Endothelial cell of umbilical vein (primary cell): ENCODE measurements around the gene PCED1B. TPM values are rescaled to one million over a fixed set of nuclear protein-coding genes. Genes with fewer than 3 reads are reported as not detected.

ENCODE experiments used
- BruUV-seq: library from RNA; stranded (reverse); fragments of 400-500 nt; replicated peaks from 2 replicates; lab custom pipeline; 2021; lab: Mats Ljungman, UMichigan
- CTCF ChIA-PET: fragments of 300-600, 350-600 bp; sonication (Branson Sonifier 250); formaldehyde crosslinking; loops from one replicate; lab custom pipeline; 2021; ENCODE audit warnings: antibody characterized with exemption, inconsistent platforms; lab: Charles Lee
- POLR2A ChIA-PET: fragments of 300-600, 350-600 bp; sonication (Branson Sonifier 250); formaldehyde crosslinking; loops from one replicate; lab custom pipeline; 2021; ENCODE audit warnings: antibody characterized with exemption, inconsistent platforms; lab: Charles Lee
- DNase-seq: peaks from one replicate; pipeline ENCODE4 v3.0.0-alpha.2; 2011; ENCODE audit warnings: low read depth, low spot score
- FAIRE-seq: peaks from 2 replicates; lab custom pipeline; 2011; peaks lifted over from hg19 to GRCh38; lab: Jason Lieb, UNC
- H2AFZ ChIP-seq: 2 replicates; pipeline ENCODE4 v1.6.0; 2012; ENCODE audit warnings: low read depth, low read length, control low read depth, inconsistent platforms
- H3K27ac ChIP-seq: 2 replicates; pipeline ENCODE4 v1.5.1; 2011; ENCODE audit warnings: low read depth, mild to moderate bottlenecking, control low read depth, low read length, moderate library complexity; ENCODE audit not compliant: insufficient read depth
- H3K27me3 ChIP-seq, 2 experiments: 2 replicates each; pipeline versions ENCODE4 v1.6.0 to v1.6.1; 2011; ENCODE audit warnings: low read length in 2 of 2, mixed read lengths in 1 of 2; ENCODE audit not compliant: control insufficient read depth in 2 of 2, insufficient read depth in 2 of 2
- H3K36me3 ChIP-seq, 2 experiments: 2 replicates in 1 of 2; 3 replicates in 1 of 2; pipeline ENCODE4 v1.5.1; 2011; ENCODE audit warnings: low read length in 2 of 2, mild to moderate bottlenecking in 1 of 2, moderate library complexity in 1 of 2; ENCODE audit not compliant: control insufficient read depth in 2 of 2, insufficient read depth in 2 of 2; ENCODE audit errors: extremely low read depth in 1 of 2
- H3K4me1 ChIP-seq: 3 replicates; pipeline ENCODE4 v1.5.1; 2011; ENCODE audit warnings: mild to moderate bottlenecking, low read length; ENCODE audit not compliant: control insufficient read depth, insufficient read depth; ENCODE audit errors: extremely low read depth
- H3K4me2 ChIP-seq: 2 replicates; pipeline ENCODE4 v1.6.1; 2011; ENCODE audit warnings: low read length, control low read depth, mixed read lengths; ENCODE audit not compliant: insufficient read depth
- H3K4me3 ChIP-seq, 3 experiments: fragments of 200-600 bp in 1 of 3; sonication (generic), shearing (Covaris generic) in 1 of 3; replicated peaks in 1 of 3; 2 replicates each; pipeline ENCODE4 v1.5.1; 2011 to 2016; ENCODE audit warnings: control low read depth in 3 of 3, low read length in 3 of 3, mild to moderate bottlenecking in 2 of 3, inconsistent platforms in 1 of 3, low read depth in 1 of 3, moderate library complexity in 1 of 3; ENCODE audit not compliant: insufficient read depth in 1 of 3
- H3K79me2 ChIP-seq: 2 replicates; pipeline ENCODE4 v1.6.0; 2012; ENCODE audit warnings: low read length, inconsistent platforms; ENCODE audit not compliant: control insufficient read depth, insufficient read depth
- H3K9ac ChIP-seq: replicated peaks from 2 replicates; pipeline ENCODE3; 2011; ENCODE audit warnings: low read length, control low read depth; ENCODE audit not compliant: insufficient read depth; ENCODE audit errors: extremely low read depth
- H3K9me1 ChIP-seq: replicated peaks from 3 replicates; pipeline ENCODE4 v1.6.0; 2011; ENCODE audit warnings: mild to moderate bottlenecking, low read length; ENCODE audit not compliant: control insufficient read depth, insufficient read depth; ENCODE audit errors: extremely low read depth
- H3K9me3 ChIP-seq: replicated peaks from 2 replicates; pipeline ENCODE4 v1.5.1; 2012; ENCODE audit warnings: low read length, inconsistent platforms; ENCODE audit not compliant: control insufficient read depth, insufficient read depth
- H4K20me1 ChIP-seq: replicated peaks from 2 replicates; pipeline ENCODE3; 2011; ENCODE audit warnings: mild to moderate bottlenecking, low read length; ENCODE audit not compliant: control insufficient read depth, insufficient read depth; ENCODE audit errors: extremely low read depth
- CTCF ChIP-seq, 2 donors: IDR thresholded peaks; 1 replicate in 1 of 2; 2 replicates in 1 of 2; pipeline ENCODE4 v1.5.1; 2011; ENCODE audit warnings: low read length in 2 of 2, mild to moderate bottlenecking in 2 of 2, moderate library complexity in 2 of 2, control low read depth in 1 of 2, inconsistent platforms in 1 of 2, low read depth in 1 of 2; ENCODE audit not compliant: insufficient read depth in 1 of 2; ENCODE audit errors: extremely low read depth in 1 of 2
- EZH2 ChIP-seq: IDR thresholded peaks from 2 replicates; pipeline ENCODE4 v1.6.1; 2012; ENCODE audit warnings: borderline replicate concordance, low read depth, mild to moderate bottlenecking, moderate library complexity, low read length, inconsistent platforms; ENCODE audit not compliant: severe bottlenecking
- FOS ChIP-seq: IDR thresholded peaks from 2 replicates; pipeline ENCODE4 v1.6.1; 2011; ENCODE audit warnings: mild to moderate bottlenecking, low read length, moderate library complexity, borderline replicate concordance; ENCODE audit not compliant: insufficient read depth
- GATA2 ChIP-seq: IDR thresholded peaks from 2 replicates; pipeline ENCODE4 v1.7.0; 2011; ENCODE audit warnings: low read depth, mild to moderate bottlenecking, moderate library complexity, mixed read lengths, low read length; ENCODE audit not compliant: insufficient read length, insufficient read depth
- JUN ChIP-seq: IDR thresholded peaks from 2 replicates; pipeline ENCODE4 v1.6.1; 2011; ENCODE audit warnings: borderline replicate concordance, low read depth; ENCODE audit not compliant: insufficient read length, insufficient read depth
- MYC ChIP-seq: IDR thresholded peaks from one replicate; pipeline ENCODE4 v1.6.1; 2011; ENCODE audit warnings: mild to moderate bottlenecking, low read depth, low read length
- POLR2A ChIP-seq: IDR thresholded peaks from 2 replicates; pipeline ENCODE4 v1.6.1; 2012; ENCODE audit warnings: low read depth, mild to moderate bottlenecking, control low read depth, low read length
- POLR2AphosphoS5 ChIP-seq: IDR thresholded peaks from 2 replicates; pipeline ENCODE4 v1.6.1; 2012; ENCODE audit warnings: low read depth, mild to moderate bottlenecking, control low read depth, low read length, moderate library complexity; ENCODE audit not compliant: insufficient read depth
- dilution Hi-C: fragments of 300-500 bp; cut with MboI; formaldehyde crosslinking; loops from one replicate; pipeline ENCODE4 v1.15.0; 2019; ENCODE audit warnings: low sequenced_read_pairs; ENCODE audit not compliant: extremely low pct_ligation_motif_present
- intact Hi-C: fragments of 100-400 bp; cut with micrococcal nuclease; formaldehyde crosslinking; loops from one replicate; pipeline ENCODE4 v1.10.0; 2022
- polyA plus RNA-seq, 4 experiments: library from polyadenylated mRNA; depleted of rRNA in 3 of 4; stranded (reverse) in 3 of 4; unstranded in 1 of 4; fragments of >200 nt; gene quantifications; 2 replicates each; pipeline versions ENCODE4 v1.2.1 to v1.2.3, GENCODE V29; 2011 to 2012; ENCODE audit warnings: missing spikeins in 1 of 4
- total RNA-seq: library from RNA; stranded (reverse); gene quantifications from 2 replicates; pipeline ENCODE4 v1.2.3, GENCODE V29; 2021
- TF ChIP-seq, protein P1 (sequence below): IDR thresholded peaks from 2 replicates; pipeline ENCODE4 v1.6.1; 2011; ENCODE audit not compliant: insufficient read depth, insufficient read length

PCED1B gene
- total and polyA plus RNA-seq, 2 donors (not counting 3 experiments of a cell fraction or from before 2014, with no cell fraction given), result 1.7 to 2.6 TPM

GRCh38 chr12:47139000-47139681, 59.7 kb downstream of the PCED1B start:
- no peak for FAIRE-seq
- no peaks in the 10 kb centered on the region for H3K79me2 ChIP-seq
- no peaks in the 10 kb centered on the region for H3K9me3 ChIP-seq
- H3K4me3 ChIP-seq, result no peak overlapping the region
- ChIA-PET POLR2A (no interaction called here), CTCF (no interaction called here)
- H3K9ac ChIP-seq, result no peak overlapping the region
- BruUV-seq, result no TSS peak
- no peak for DNase-seq
- no peak overlapping the region for H3K4me2 ChIP-seq
- H3K27ac ChIP-seq, result no peak overlapping the region
- no peaks in the 10 kb centered on the region for H3K9me1 ChIP-seq
- H4K20me1 ChIP-seq, result no peaks in the 10 kb centered on the region
- intact Hi-C loops, result no loop called here
- H3K4me1 ChIP-seq, result no peaks in the 10 kb centered on the region
- TF ChIP-seq GATA2, result no peak
- TF ChIP-seq CTCF (IDR thresholded peaks at IDR 0.05; ENCODE audit: extremely low read depth in 1 of 2, insufficient read depth in 1 of 2, low read depth in 1 of 2, low read length in 2 of 2), result no peak
- TF ChIP-seq, protein P1, sequence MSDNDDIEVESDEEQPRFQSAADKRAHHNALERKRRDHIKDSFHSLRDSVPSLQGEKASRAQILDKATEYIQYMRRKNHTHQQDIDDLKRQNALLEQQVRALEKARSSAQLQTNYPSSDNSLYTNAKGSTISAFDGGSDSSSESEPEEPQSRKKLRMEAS, result no peak
- no peak for TF ChIP-seq POLR2A
- no peak for TF ChIP-seq MYC
- TF ChIP-seq EZH2, result no peak
- no peak for TF ChIP-seq FOS
- TF ChIP-seq JUN, result no peak
- no peak for TF ChIP-seq POLR2AphosphoS5
- no peaks in the 10 kb centered on the region for H3K36me3 ChIP-seq
- dilution Hi-C loops, result no loop called here
- no peaks in the 10 kb centered on the region for H3K27me3 ChIP-seq
- H2AFZ ChIP-seq, result no peak overlapping the region
